ENCODE measurements around the gene ITIH2.
"Not testable (repeated sequence)": the region's sequence is repeated elsewhere in the genome, so short reads cannot be mapped to it uniquely, and the experiment has no call there.

ITIH2 gene

DNA sequence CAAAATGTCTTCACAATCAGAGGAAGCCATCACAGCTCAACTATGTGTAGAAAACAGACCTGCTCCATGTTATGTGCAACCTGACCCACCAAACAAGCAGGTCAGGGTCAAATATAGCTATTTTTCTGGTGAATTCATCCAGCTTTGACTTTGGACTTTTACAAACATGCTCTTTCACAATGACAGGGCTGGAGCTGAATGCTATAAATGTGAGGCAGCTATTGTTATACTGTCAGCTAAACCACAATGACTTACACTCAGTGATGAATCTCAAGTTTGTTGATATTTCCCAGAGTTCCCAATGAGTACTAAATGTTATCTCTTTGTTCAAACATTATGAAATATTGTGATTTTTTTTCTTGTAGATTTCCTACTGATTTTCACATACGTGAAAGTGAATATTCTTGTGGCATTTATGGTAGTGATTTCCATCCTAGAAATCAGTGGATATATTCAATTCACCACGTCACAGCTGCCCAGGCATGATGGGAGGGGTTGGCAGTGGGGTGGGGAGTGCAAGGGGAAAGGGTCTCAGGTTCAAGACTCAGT lies 2.5 kb upstream of the ITIH2 start:
- DNase-seq = no peak

GRCh38 chr10:7701158-7701742 lies 1.9 kb upstream of the ITIH2 start:
- DNase-seq = no peak

DNA sequence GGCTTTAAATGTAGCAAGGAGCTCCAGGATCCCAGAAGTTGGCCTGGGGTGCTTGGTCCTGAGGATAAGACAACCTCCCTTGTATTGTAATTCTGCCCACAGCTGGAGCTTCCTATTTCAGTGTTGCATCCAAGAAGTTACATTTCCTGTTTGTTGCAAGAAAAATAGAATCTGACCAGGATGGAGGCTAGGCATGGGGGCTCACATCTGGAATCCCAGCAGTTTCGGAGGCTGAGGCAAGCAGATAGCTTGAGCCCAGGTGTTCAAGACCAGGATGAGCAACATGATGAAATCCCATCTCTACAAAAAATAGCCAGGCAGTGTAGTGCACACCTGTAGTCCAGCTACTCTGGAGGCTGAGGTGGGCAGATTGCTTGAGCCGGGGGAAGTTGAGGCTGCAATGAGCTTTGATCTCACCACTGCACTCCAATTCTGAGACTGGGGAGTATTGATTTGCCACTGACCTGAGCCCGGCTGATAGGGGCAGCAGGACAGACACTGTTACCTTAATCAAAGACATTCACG lies 766 bp upstream of the ITIH2 start:
- DNase-seq = no peak

- DNase-seq = no peak
Observed at GRCh38 chr10:7704071-7705016, 1.2 kb downstream of the ITIH2 start.

GRCh38 chr10:7705341-7705740 lies 2.2 kb downstream of the ITIH2 start:
- DNase-seq = no peak

DNA sequence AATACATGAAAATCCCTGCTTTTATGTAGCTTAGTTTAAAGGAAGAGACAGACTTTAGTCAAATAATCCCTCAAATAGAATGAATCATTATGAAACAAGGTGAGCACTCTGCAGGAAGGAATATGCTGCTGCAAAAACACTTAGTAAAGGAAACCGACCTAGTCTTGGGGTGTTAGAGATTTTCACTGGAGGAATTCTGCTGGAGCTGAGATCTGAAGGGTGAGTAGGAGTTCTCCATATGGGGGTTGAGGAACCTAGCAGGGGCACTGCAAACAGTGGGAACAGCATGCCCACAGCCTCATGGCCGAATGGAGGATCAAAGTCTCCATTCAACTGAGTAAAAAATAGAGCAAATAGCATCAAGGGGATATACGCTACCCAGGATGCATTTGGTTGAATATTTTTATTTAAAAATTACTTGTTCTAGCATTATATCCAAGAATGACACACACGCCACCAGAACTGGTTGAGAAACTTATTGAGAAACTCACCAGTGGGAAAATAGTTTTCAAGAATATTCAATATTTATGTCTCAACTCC lies 3.5 kb downstream of the ITIH2 start:
- no peak for DNase-seq

- DNase-seq = no peak
Observed at GRCh38 chr10:7707102-7707501, 4.0 kb downstream of the ITIH2 start.

DNA sequence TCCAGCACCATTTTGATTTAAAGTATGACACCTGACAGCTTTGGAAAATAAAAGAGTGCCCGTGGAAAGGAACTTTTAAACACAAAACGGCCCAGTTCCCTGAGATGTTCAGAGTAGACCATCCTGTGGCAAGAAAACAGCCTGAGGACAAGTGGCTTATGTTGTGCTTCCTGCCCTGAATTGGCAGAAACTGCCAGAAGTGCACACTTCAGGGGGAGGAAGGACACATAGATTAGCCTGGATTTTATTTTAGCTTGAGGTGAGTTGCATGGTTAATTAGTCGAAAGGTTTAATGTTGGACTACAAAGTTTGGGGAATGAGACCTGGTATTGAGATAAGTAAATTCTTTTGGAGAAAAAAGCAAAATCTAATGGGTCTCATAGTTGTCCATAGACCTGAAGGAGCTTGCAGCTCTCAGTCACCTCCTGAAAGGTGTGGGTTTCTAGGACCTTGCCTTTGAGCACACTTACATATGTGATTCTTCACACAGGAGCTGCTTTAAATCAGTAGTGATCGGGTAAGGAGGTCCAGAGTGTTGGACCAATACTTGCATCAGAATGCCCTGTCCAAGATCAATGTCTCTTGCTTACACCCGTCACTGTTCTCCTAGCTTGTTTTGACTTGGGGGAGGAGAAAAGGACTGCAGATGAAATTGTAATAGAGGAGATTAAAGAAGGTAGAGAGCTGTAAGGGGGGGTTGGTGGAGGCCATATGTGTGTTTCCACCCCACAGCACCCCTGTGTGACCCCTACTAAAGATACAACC lies 4.9 kb downstream of the ITIH2 start:
- DNase-seq = no peak

DNA sequence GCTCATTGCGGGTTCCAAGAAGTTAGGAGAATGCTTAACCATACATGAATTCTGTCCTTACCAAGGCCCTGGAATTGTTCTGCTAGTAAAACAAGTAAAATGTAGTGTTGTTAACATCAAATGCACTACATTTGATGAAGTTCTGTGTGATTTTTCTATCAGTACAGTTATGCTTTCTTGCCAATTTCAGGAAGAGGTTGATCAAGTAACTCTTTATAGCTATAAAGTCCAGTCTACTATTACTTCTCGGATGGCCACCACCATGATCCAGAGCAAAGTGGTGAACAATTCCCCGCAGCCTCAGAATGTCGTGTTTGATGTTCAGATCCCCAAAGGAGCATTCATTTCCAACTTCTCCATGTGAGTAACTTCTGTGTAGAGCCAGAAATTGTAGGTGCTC lies 5.7 kb downstream of the ITIH2 start:
- DNase-seq = no peak

DNA sequence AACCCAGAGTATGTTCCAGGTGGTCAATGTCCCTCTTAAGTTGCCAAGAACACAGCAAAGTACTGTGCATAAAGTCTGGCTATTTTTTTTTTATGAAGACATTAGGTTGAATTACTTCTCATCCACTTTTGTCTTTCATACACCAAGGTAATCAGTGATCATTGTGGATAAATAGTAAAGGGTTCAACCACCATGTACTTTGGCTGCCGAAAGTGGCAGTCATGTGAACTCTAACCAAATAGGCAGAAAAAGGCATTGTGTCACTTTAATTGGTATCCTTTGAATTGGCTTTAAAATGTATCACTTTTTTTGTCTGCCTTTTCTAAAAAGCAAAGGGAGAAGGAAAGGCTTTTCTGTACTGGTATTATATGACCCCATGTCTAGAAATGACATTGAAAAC lies 7.3 kb downstream of the ITIH2 start:
- no peak for DNase-seq

GRCh38 chr10:7711075-7711474 lies 8.0 kb downstream of the ITIH2 start:
- not testable (repeated sequence) for DNase-seq

- DNase-seq = no peak
Observed at GRCh38 chr10:7715515-7715914, 12.4 kb downstream of the ITIH2 start.

DNA sequence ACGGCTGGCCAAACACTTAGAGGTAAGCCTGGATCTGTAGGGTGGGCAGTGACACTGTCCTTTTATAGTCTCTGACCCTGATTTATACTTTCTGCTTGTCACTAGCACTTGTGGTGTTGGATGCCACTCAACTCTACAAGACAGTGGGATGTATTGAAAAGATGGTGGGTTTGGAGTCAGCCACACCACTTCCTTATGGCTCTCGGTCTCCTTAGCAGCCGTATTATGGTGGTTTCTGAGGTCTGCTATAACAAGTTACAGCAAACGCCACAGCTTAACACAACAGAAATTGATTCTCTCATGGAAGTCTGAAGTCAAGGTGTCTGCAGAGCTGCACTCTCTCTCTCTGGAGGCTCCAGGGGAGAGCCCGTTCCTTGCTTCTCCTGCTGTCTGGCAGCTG lies 14.7 kb downstream of the ITIH2 start:
- DNase-seq = no peak

DNA sequence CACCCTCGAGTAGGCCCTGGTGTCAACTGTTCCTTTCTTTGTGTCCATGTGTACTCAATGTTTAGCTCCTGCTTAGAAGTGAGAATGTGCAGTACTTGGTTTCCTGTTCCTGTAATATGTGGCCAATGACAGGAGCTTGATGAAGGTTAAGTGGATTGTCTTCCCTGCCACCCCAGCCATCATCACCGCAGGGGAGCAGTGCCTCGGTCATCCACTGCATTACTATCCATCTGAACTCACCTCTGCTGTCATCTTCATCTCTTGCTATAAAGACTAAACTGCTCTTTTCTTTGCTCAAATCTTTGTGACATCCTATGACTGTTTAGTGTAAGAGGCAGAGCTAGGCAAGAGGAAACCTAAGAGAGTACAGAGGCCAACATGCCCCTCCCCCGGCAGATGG lies 15.6 kb downstream of the ITIH2 start:
- DNase-seq = no peak

- no peak for DNase-seq
Observed at GRCh38 chr10:7720478-7720877, 17.4 kb downstream of the ITIH2 start.

DNA sequence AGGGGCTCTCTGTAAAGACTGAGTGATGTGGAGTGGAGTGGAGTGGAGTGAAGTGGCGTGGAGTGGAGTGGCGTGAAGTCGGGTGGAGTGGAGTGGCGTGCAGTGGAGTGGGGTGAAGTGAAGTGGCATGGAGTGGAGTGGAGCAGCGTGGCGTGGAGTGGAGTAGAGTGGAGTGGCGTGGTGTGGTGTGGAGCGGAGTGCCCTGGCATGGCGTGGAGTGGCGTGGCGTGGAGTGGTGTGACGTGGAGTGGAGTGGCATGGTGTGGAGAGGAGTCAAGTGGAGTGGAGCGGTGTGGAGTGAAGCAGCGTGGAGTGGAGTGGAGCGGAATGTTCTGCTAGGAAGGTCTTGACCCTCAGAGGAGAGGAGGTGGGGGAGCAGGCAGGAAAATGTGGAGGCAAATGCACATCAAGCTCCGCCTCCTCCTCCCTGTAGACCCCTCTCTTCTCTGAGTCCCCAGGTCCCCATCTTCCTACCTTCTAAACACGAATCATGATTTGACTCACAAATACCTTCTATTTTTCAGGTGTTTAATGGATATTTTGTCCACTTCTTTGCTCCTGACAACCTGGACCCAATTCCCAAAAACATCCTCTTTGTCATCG lies 19.9 kb downstream of the ITIH2 start:
- DNase-seq = no peak

DNA sequence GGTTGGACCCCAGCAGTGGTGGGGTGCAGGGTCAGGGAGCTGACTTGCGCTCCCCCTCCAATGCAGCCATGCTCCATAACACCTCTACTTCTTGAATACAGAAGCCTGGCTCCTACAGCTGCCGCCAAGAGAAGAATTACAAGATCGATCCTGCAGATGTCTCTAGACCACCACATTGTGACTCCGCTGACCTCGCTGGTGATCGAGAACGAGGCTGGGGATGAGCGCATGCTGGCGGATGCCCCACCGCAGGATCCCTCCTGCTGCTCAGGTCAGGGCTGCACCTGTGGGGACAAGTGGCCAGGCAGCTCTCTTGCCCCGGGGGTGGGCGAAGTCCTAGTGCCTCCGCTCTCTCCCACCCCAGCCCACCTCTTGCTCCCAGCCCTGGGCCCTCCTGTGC lies 31.7 kb downstream of the ITIH2 start:
- DNase-seq = no peak

- no peak for DNase-seq
Observed at GRCh38 chr10:7738536-7739407, 35.7 kb downstream of the ITIH2 start.

DNA sequence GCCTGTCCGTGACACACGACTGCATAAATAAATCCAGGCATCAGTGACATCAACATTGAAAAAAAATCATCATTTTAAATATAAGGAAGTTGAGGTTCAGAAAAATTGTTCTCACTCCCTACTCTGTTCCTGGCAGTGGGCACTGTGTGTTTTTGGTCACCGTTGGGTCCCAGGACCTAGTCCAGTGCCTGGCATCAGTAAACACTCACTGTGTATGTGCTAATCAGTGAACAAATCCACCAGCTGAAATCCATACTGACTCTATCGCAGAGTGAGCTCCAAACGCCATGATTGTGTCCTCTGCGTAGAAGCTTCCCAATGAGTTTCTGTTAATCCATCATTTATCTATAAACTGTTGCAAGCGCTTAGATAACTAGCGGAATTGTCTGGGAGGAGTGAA lies 41.2 kb downstream of the ITIH2 start:
- DNase-seq = no peak

- not testable (repeated sequence) for DNase-seq
Observed at GRCh38 chr10:7748637-7749036, 45.5 kb downstream of the ITIH2 start.

DNA sequence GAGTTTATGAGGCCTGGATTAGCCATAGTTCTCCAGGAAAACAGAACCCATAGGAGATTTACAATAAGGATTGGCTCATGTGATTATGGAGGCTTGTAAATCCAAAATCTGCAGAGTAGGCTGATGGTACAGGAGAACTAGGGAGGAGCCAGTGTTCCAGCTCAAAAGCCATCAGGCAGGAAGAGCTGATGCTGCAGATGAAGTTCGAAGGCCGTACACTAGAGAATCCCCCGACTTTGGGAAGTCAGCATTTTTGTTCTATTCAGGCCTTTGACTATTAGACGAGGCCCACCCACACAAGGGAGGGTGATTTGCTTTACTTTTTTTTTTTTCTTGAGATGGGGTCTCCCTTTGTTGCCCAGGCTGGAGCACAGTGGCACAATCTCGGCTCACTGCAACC lies 47.1 kb downstream of the ITIH2 start:
- no peak for DNase-seq
